IPS-18a (cell line): Measurements from ENCODE around the gene DCDC1.

Experiments used
- H3K27ac ChIP-seq: one replicate; pipeline ENCODE4 v1.5.1; 2013; ENCODE audit warnings: low read length
- H3K27me3 ChIP-seq: one replicate; pipeline ENCODE4 v1.6.1; 2013; ENCODE audit warnings: mild to moderate bottlenecking, low read length; ENCODE audit not compliant: control insufficient read depth, insufficient read depth
- H3K36me3 ChIP-seq: one replicate; pipeline ENCODE4 v1.6.1; 2013; ENCODE audit warnings: low read depth, low read length; ENCODE audit not compliant: control insufficient read depth
- H3K4me1 ChIP-seq: one replicate; pipeline ENCODE4 v1.6.1; 2013; ENCODE audit warnings: low read depth, low read length; ENCODE audit not compliant: control insufficient read depth
- H3K4me3 ChIP-seq: one replicate; pipeline ENCODE4 v1.5.1; 2013; ENCODE audit warnings: low read length
- H3K9ac ChIP-seq: one replicate; pipeline ENCODE4 v1.6.1; 2013; ENCODE audit warnings: mild to moderate bottlenecking, low read length, moderate library complexity
- H3K9me3 ChIP-seq: one replicate; pipeline ENCODE4 v1.6.1; 2013; ENCODE audit warnings: low read depth, low read length; ENCODE audit not compliant: control insufficient read depth

The DCDC1 gene

GRCh38 chr11:31259797-31260196 is 109.7 kb downstream of the DCDC1 start:
- Histone ChIP-seq H3K36me3 (no peaks in the 10 kb centered on the region), H3K27me3 (no peaks in the 10 kb centered on the region), H3K4me1 (no peaks in the 10 kb centered on the region), H3K4me3 (no peak overlapping the region), H3K27ac (no peak overlapping the region), H3K9me3 (no peaks in the 10 kb centered on the region), H3K9ac (no peak overlapping the region)

- H3K4me3 ChIP-seq, result no peak overlapping the region
- H3K9ac ChIP-seq, result no peak overlapping the region
- no peaks in the 10 kb centered on the region for H3K9me3 ChIP-seq
- H3K36me3 ChIP-seq, result no peaks in the 10 kb centered on the region
- no peaks in the 10 kb centered on the region for H3K27me3 ChIP-seq
- H3K4me1 ChIP-seq, result no peaks in the 10 kb centered on the region
- H3K27ac ChIP-seq, result no peak overlapping the region
These were observed 115.1 kb downstream of the DCDC1 start for GRCh38 chr11:31254415-31254814.

GRCh38 chr11:31248768-31249167 is 120.8 kb downstream of the DCDC1 start:
- no peaks in the 10 kb centered on the region for H3K9me3 ChIP-seq
- H3K4me1 ChIP-seq, result peaks cover 17% of the 10 kb centered on the region
- H3K36me3 ChIP-seq, result no peaks in the 10 kb centered on the region
- H3K27me3 ChIP-seq, result no peaks in the 10 kb centered on the region
- H3K4me3 ChIP-seq, result no peak overlapping the region
- H3K9ac ChIP-seq, result no peak overlapping the region
- no peak overlapping the region for H3K27ac ChIP-seq

- no peak overlapping the region for H3K9ac ChIP-seq
- H3K27ac ChIP-seq, result no peak overlapping the region
- no peaks in the 10 kb centered on the region for H3K36me3 ChIP-seq
- no peaks in the 10 kb centered on the region for H3K9me3 ChIP-seq
- H3K4me3 ChIP-seq, result no peak overlapping the region
- peaks cover 29% of the 10 kb centered on the region for H3K4me1 ChIP-seq
- H3K27me3 ChIP-seq, result no peaks in the 10 kb centered on the region
These were observed 122.2 kb downstream of the DCDC1 start for GRCh38 chr11:31247321-31247720.

GRCh38 chr11:31246451-31247165 is 122.9 kb downstream of the DCDC1 start:
- Histone ChIP-seq H3K9me3 (no peaks in the 10 kb centered on the region), H3K27me3 (no peaks in the 10 kb centered on the region), H3K9ac (no peak overlapping the region), H3K4me3 (no peak overlapping the region), H3K4me1 (peaks cover 36% of the 10 kb centered on the region), H3K36me3 (no peaks in the 10 kb centered on the region), H3K27ac (no peak overlapping the region)

GRCh38 chr11:31243706-31244105 is 125.8 kb downstream of the DCDC1 start:
- H3K27me3 ChIP-seq, result no peaks in the 10 kb centered on the region
- H3K4me3 ChIP-seq, result no peak overlapping the region
- no peak overlapping the region for H3K9ac ChIP-seq
- H3K9me3 ChIP-seq, result no peaks in the 10 kb centered on the region
- no peak overlapping the region for H3K27ac ChIP-seq
- peaks cover 50% of the 10 kb centered on the region for H3K4me1 ChIP-seq
- H3K36me3 ChIP-seq, result no peaks in the 10 kb centered on the region

GRCh38 chr11:31240340-31240904 is 129.1 kb downstream of the DCDC1 start:
- Histone ChIP-seq H3K36me3 (no peaks in the 10 kb centered on the region), H3K4me1 (peaks cover 56% of the 10 kb centered on the region), H3K9me3 (no peaks in the 10 kb centered on the region), H3K27ac (no peak overlapping the region), H3K9ac (no peak overlapping the region), H3K4me3 (no peak overlapping the region), H3K27me3 (no peaks in the 10 kb centered on the region)

- Histone ChIP-seq H3K27ac (peak overlapping the region; percentile 59), H3K4me3 (peak overlapping the region; percentile 26), H3K9ac (peak overlapping the region; percentile 14), H3K36me3 (no peaks in the 10 kb centered on the region), H3K4me1 (peaks cover 51% of the 10 kb centered on the region), H3K9me3 (no peaks in the 10 kb centered on the region), H3K27me3 (no peaks in the 10 kb centered on the region)
These were observed 131.4 kb downstream of the DCDC1 start for GRCh38 chr11:31237819-31238760.

GRCh38 chr11:31236143-31236542 is 133.4 kb downstream of the DCDC1 start:
- Histone ChIP-seq H3K36me3 (no peaks in the 10 kb centered on the region), H3K9me3 (no peaks in the 10 kb centered on the region), H3K27me3 (no peaks in the 10 kb centered on the region), H3K4me1 (peaks cover 36% of the 10 kb centered on the region), H3K9ac (no peak overlapping the region), H3K27ac (peak overlapping the region; percentile 9), H3K4me3 (no peak overlapping the region)

GRCh38 chr11:31233425-31233824 is 136.1 kb downstream of the DCDC1 start:
- Histone ChIP-seq H3K4me3 (no peak overlapping the region), H3K27me3 (no peaks in the 10 kb centered on the region), H3K27ac (no peak overlapping the region), H3K36me3 (no peaks in the 10 kb centered on the region), H3K4me1 (peaks cover 21% of the 10 kb centered on the region), H3K9me3 (no peaks in the 10 kb centered on the region), H3K9ac (no peak overlapping the region)

GRCh38 chr11:31231601-31232000 is 137.9 kb downstream of the DCDC1 start:
- Histone ChIP-seq H3K27me3 (no peaks in the 10 kb centered on the region), H3K4me3 (no peak overlapping the region), H3K27ac (no peak overlapping the region), H3K4me1 (peaks cover 3% of the 10 kb centered on the region), H3K9me3 (no peaks in the 10 kb centered on the region), H3K9ac (no peak overlapping the region), H3K36me3 (no peaks in the 10 kb centered on the region)
